Loucy (cell line): ENCODE measurements around the gene PEAR1.

Experiments
- H2AFZ ChIP-seq: fragments of 200-600 bp; sonication (generic); 2 replicates; pipeline ENCODE4 v1.6.0; 2016; ENCODE audit warnings: antibody characterized with exemption, mild to moderate bottlenecking, low read length, moderate library complexity
- H3F3A ChIP-seq: fragments of 200-600 bp; 2 replicates; pipeline ENCODE4 v1.6.0; 2016; ENCODE audit warnings: antibody characterized with exemption, low read depth, mild to moderate bottlenecking
- H3K27me3 ChIP-seq: fragments of 200-600 bp; sonication (generic); 2 replicates; pipeline ENCODE4 v1.6.1; 2014; ENCODE audit warnings: low read length, mild to moderate bottlenecking; ENCODE audit not compliant: insufficient read depth, poor library complexity, severe bottlenecking
- H3K36me3 ChIP-seq: fragments of 200-600 bp; sonication (generic); 2 replicates; pipeline ENCODE4 v1.6.1; 2016; ENCODE audit warnings: low read length; ENCODE audit not compliant: insufficient read depth
- H3K4me1 ChIP-seq: fragments of 200-600 bp; sonication (generic); 2 replicates; pipeline ENCODE4 v1.5.1; 2014; ENCODE audit warnings: low read length, mild to moderate bottlenecking; ENCODE audit not compliant: insufficient read depth, poor library complexity, severe bottlenecking
- H3K4me2 ChIP-seq: fragments of 200-600 bp; sonication (generic); 2 replicates; pipeline ENCODE4 v1.6.0; 2014; ENCODE audit warnings: antibody characterized with exemption, low read length, low read depth, mild to moderate bottlenecking; ENCODE audit not compliant: poor library complexity, severe bottlenecking
- H3K4me3 ChIP-seq: fragments of 200-600 bp; sonication (generic); 2 replicates; pipeline ENCODE4 v1.5.1; 2014; ENCODE audit warnings: low read length, mild to moderate bottlenecking, mixed read lengths; ENCODE audit not compliant: poor library complexity, severe bottlenecking
- H3K79me2 ChIP-seq: fragments of 200-600 bp; sonication (generic); 2 replicates; pipeline ENCODE4 v1.6.1; 2014; ENCODE audit warnings: low read length; ENCODE audit not compliant: insufficient read depth
- H3K9ac ChIP-seq: fragments of 200-600 bp; sonication (generic); 2 replicates; pipeline ENCODE4 v1.6.0; 2014; ENCODE audit warnings: mild to moderate bottlenecking, low read depth, low read length, moderate library complexity; ENCODE audit not compliant: poor library complexity, severe bottlenecking
- H3K9me2 ChIP-seq: fragments of 200-600 bp; sonication (generic); replicated peaks from 2 replicates; pipeline ENCODE4 v1.6.1; 2016; ENCODE audit warnings: low read depth, low read length, mixed read lengths
- H3K9me3 ChIP-seq: fragments of 200-600 bp; sonication (generic); 2 replicates; pipeline ENCODE4 v1.6.1; 2014; ENCODE audit warnings: mild to moderate bottlenecking, antibody characterized with exemption, low read length, low read depth; ENCODE audit not compliant: insufficient read depth
- H4K20me1 ChIP-seq: fragments of 200-600 bp; sonication (generic); 2 replicates; pipeline ENCODE4 v1.6.0; 2014; ENCODE audit warnings: antibody characterized with exemption, low read length, mild to moderate bottlenecking; ENCODE audit not compliant: insufficient read depth, poor library complexity, severe bottlenecking
- EZH2phosphoT487 ChIP-seq: fragments of 200-600 bp; IDR thresholded peaks from 2 replicates; pipeline ENCODE4 v1.6.1; 2018; ENCODE audit warnings: antibody characterized with exemption, mild to moderate bottlenecking, moderate library complexity, borderline replicate concordance
- TF ChIP-seq, protein P1 (sequence below): fragments of 200-600 bp; sonication (generic); conservative IDR thresholded peaks from 2 replicates; pipeline ENCODE4 v1.5.1; 2014; ENCODE audit warnings: mild to moderate bottlenecking, antibody characterized with exemption, low read length

Gene PEAR1

DNA sequence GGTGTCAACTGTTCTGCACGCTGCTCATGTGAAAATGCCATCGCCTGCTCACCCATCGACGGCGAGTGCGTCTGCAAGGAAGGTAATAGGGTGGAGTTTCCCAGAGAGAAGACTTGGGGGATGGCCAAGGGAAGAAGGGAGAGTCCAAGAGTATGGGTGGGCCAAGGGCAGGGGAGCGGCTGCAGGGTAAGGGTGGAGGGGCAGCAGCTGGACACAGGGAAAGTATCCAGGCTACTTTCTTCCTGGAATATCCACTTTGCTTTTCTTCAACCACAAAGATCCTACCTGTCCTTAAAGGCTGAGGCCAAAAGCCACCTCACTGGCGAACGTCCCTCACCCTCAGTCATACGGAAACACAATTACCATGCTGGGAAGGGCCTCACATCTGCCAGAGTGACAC is 15.4 kb downstream of the PEAR1 start:
- Histone ChIP-seq H3F3A (no peaks in the 10 kb centered on the region), H3K9ac (no peak overlapping the region), H2AFZ (no peak overlapping the region), H3K9me2 (no peaks in the 10 kb centered on the region), H3K4me1 (peaks cover 9% of the 10 kb centered on the region), H3K4me3 (no peak overlapping the region), H3K9me3 (no peaks in the 10 kb centered on the region), H3K27me3 (no peaks in the 10 kb centered on the region), H4K20me1 (no peaks in the 10 kb centered on the region), H3K36me3 (no peaks in the 10 kb centered on the region), H3K4me2 (no peak overlapping the region), H3K79me2 (no peaks in the 10 kb centered on the region)
- no peak for TF ChIP-seq EZH2phosphoT487
- TF ChIP-seq, protein P1, sequence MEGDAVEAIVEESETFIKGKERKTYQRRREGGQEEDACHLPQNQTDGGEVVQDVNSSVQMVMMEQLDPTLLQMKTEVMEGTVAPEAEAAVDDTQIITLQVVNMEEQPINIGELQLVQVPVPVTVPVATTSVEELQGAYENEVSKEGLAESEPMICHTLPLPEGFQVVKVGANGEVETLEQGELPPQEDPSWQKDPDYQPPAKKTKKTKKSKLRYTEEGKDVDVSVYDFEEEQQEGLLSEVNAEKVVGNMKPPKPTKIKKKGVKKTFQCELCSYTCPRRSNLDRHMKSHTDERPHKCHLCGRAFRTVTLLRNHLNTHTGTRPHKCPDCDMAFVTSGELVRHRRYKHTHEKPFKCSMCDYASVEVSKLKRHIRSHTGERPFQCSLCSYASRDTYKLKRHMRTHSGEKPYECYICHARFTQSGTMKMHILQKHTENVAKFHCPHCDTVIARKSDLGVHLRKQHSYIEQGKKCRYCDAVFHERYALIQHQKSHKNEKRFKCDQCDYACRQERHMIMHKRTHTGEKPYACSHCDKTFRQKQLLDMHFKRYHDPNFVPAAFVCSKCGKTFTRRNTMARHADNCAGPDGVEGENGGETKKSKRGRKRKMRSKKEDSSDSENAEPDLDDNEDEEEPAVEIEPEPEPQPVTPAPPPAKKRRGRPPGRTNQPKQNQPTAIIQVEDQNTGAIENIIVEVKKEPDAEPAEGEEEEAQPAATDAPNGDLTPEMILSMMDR = no peak

DNA sequence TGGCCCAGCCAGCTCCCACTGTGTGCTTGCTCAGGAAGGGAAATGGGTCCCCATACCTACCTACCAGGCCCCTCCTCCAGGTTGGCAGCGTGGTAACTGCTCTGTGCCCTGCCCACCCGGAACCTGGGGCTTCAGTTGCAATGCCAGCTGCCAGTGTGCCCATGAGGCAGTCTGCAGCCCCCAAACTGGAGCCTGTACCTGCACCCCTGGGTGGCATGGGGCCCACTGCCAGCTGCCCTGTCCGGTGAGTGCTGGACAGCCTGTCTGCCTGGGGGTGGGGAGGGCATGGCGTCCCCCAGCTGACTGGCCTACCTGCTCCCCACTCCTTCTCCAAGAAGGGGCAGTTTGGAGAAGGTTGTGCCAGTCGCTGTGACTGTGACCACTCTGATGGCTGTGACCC is 16.2 kb downstream of the PEAR1 start:
- Histone ChIP-seq H3K4me3 (no peak overlapping the region), H3K4me2 (no peak overlapping the region)

DNA sequence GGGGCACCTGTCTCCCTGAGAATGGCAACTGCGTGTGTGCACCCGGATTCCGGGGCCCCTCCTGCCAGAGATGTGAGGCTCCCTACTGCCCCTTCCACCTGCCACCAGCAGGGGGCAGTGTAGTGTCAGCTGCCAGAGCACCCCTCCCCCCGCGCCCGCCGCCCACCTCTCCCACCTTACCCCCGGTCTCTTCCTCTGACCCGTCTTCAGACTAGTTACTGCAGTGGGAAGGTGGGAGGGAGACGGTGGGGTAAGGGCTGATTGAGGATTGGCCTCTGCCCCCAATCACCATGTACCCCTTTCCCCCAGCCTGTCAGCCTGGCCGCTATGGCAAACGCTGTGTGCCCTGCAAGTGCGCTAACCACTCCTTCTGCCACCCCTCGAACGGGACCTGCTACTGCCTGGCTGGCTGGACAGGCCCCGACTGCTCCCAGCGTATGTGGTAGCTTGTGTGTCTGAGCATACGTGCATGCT is 16.8 kb downstream of the PEAR1 start:
- no peaks in the 10 kb centered on the region for H3K27me3 ChIP-seq
- H3K9ac ChIP-seq = no peak overlapping the region
- no peaks in the 10 kb centered on the region for H3K9me3 ChIP-seq
- H3F3A ChIP-seq = no peaks in the 10 kb centered on the region
- no peak for TF ChIP-seq EZH2phosphoT487
- TF ChIP-seq, protein P1 = peak; percentile 89
- H4K20me1 ChIP-seq = no peaks in the 10 kb centered on the region
- H3K4me3 ChIP-seq = no peak overlapping the region
- H3K79me2 ChIP-seq = no peaks in the 10 kb centered on the region
- no peaks in the 10 kb centered on the region for H3K9me2 ChIP-seq
- H3K4me2 ChIP-seq = no peak overlapping the region
- peaks cover 9% of the 10 kb centered on the region for H3K4me1 ChIP-seq
- H2AFZ ChIP-seq = no peak overlapping the region
- no peaks in the 10 kb centered on the region for H3K36me3 ChIP-seq

More for the DNA sequence above, 16.2 kb downstream of the PEAR1 start:
- H3K27me3 ChIP-seq = no peaks in the 10 kb centered on the region
- no peaks in the 10 kb centered on the region for H3K79me2 ChIP-seq
- no peak overlapping the region for H3K9ac ChIP-seq
- TF ChIP-seq EZH2phosphoT487 = no peak
- TF ChIP-seq, protein P1 = no peak
- no peaks in the 10 kb centered on the region for H3K9me3 ChIP-seq
- peaks cover 9% of the 10 kb centered on the region for H3K4me1 ChIP-seq
- no peak overlapping the region for H2AFZ ChIP-seq
- H3F3A ChIP-seq = no peaks in the 10 kb centered on the region
- no peaks in the 10 kb centered on the region for H3K36me3 ChIP-seq
- no peaks in the 10 kb centered on the region for H4K20me1 ChIP-seq
- H3K9me2 ChIP-seq = no peaks in the 10 kb centered on the region
